Measurements from ENCODE around the gene JAK3. TPM values are rescaled to one million over a fixed set of nuclear protein-coding genes. Genes with fewer than 3 reads are reported as not detected.

Gene JAK3
- total RNA-seq, 4 donors from 2014 or later, result 1.9 to 18.0 (median 8.3) TPM

- TF ChIP-seq EP300 (IDR thresholded peaks at IDR 0.05), result no peak
- TF ChIP-seq, protein P1, sequence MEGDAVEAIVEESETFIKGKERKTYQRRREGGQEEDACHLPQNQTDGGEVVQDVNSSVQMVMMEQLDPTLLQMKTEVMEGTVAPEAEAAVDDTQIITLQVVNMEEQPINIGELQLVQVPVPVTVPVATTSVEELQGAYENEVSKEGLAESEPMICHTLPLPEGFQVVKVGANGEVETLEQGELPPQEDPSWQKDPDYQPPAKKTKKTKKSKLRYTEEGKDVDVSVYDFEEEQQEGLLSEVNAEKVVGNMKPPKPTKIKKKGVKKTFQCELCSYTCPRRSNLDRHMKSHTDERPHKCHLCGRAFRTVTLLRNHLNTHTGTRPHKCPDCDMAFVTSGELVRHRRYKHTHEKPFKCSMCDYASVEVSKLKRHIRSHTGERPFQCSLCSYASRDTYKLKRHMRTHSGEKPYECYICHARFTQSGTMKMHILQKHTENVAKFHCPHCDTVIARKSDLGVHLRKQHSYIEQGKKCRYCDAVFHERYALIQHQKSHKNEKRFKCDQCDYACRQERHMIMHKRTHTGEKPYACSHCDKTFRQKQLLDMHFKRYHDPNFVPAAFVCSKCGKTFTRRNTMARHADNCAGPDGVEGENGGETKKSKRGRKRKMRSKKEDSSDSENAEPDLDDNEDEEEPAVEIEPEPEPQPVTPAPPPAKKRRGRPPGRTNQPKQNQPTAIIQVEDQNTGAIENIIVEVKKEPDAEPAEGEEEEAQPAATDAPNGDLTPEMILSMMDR (IDR thresholded peaks at IDR 0.05), result no peak
- H3K4me1 ChIP-seq, result peaks cover 0 to 27% (median 5%) of the 10 kb centered on the region in 4 donors
- peaks cover 0 to 93% of the 10 kb centered on the region in 2 donors for H3K27me3 ChIP-seq
- DNase-seq (ENCODE audit: low spot score in 2 of 2), result no peak
- H3K27ac ChIP-seq, result no peak overlapping the region
- H3K36me3 ChIP-seq, result no peaks in the 10 kb centered on the region
- H3K4me3 ChIP-seq, result peak overlapping the region in 2 of 4 donors; percentile 5 to 11
- WGBS, 2 donors, result 9 to 11% methylated on average over 27 to 36 of the region's 63 CpGs
- H3K9me3 ChIP-seq, result no peaks in the 10 kb centered on the region
Observed at GRCh38 chr19:17873786-17874757, 26.3 kb upstream of the JAK3 start.

DNA sequence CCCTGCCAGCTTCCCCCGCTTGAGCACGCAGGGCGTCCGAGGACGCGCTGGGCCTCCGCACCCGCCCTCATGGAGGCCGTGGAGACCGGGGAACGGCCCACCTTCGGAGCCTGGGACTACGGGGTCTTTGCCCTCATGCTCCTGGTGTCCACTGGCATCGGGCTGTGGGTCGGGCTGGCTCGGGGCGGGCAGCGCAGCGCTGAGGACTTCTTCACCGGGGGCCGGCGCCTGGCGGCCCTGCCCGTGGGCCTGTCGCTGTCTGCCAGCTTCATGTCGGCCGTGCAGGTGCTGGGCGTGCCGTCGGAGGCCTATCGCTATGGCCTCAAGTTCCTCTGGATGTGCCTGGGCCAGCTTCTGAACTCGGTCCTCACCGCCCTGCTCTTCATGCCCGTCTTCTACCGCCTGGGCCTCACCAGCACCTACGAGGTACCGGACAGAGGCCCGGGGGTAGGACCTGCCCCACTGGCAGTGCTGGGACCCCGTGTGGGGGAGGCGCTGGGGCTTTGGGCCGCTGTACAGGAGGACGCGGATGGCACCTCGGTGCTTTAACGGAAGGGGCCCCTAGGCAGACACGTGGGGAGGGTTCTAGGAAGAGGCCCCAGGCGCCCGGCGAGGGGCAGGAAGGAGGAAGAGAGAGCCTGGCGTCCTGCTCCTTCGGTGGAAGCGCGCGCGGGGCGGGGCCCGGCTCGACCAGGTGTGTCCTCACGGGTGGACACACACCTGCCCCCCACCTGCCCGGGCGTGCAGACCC lies 24.6 kb upstream of the JAK3 start:
- peaks cover 0 to 77% of the 10 kb centered on the region in 2 donors for H3K27me3 ChIP-seq
- H3K9me3 ChIP-seq, result no peaks in the 10 kb centered on the region
- TF ChIP-seq, protein P1 (IDR thresholded peaks at IDR 0.05), result no peak
- no peak overlapping the region for H3K27ac ChIP-seq
- WGBS, 2 donors, result 11% methylated on average over 7 to 39 of the region's 61 CpGs
- peaks cover 0 to 27% (median 5%) of the 10 kb centered on the region in 4 donors for H3K4me1 ChIP-seq
- no peak for DNase-seq (ENCODE audit: low spot score in 2 of 2)
- H3K36me3 ChIP-seq, result no peaks in the 10 kb centered on the region
- H3K4me3 ChIP-seq, result peak overlapping the region in 1 of 4 donors; percentile 24

DNA sequence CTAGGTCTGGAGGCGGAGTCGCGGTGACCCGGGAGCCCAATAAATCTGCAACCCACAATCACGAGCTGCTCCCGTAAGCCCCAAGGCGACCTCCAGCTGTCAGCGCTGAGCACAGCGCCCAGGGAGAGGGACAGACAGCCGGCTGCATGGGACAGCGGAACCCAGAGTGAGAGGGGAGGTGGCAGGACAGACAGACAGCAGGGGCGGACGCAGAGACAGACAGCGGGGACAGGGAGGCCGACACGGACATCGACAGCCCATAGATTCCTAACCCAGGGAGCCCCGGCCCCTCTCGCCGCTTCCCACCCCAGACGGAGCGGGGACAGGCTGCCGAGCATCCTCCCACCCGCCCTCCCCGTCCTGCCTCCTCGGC lies 24.1 kb upstream of the JAK3 start, which contains the start of gene SLC5A5:
SLC5A5 (plus strand) TSS at position 68 of the 373 bp plus-strand sequence. CDS start 375 bp downstream, outside the sequence.
- 1 to 2% methylated on average over 18 to 23 of the region's 26 CpGs for WGBS, 2 donors
- no peak within 1 kb of the TSS for H3K27ac ChIP-seq
- no peaks in the 10 kb centered on the region for H3K9me3 ChIP-seq
- H3K4me3 ChIP-seq, result peak within 1 kb of the TSS in 1 of 4 donors; percentile 24
- no peaks in the 10 kb centered on the region for H3K36me3 ChIP-seq
- H3K27me3 ChIP-seq, result peaks cover 0 to 74% of the 10 kb centered on the region in 2 donors
- DNase-seq (ENCODE audit: low spot score in 2 of 2), result no peak
- TF ChIP-seq, protein P1 (IDR thresholded peaks at IDR 0.05), result no peak
- no peak for TF ChIP-seq POLR2A (IDR thresholded peaks at IDR 0.05)
- TF ChIP-seq EP300 (IDR thresholded peaks at IDR 0.05), result no peak
- peaks cover 0 to 27% (median 5%) of the 10 kb centered on the region in 4 donors for H3K4me1 ChIP-seq

- Histone ChIP-seq H3K27me3 (peaks cover 0 to 68% of the 10 kb centered on the region in 2 donors), H3K27ac (no peak overlapping the region), H3K36me3 (peaks cover 0 to 4% (median 0%) of the 10 kb centered on the region in 3 donors), H3K4me1 (peaks cover 0 to 27% (median 5%) of the 10 kb centered on the region in 4 donors), H3K4me3 (no peak overlapping the region), H3K9me3 (no peaks in the 10 kb centered on the region)
- no peak for DNase-seq (ENCODE audit: low spot score in 2 of 2)
- TF ChIP-seq EP300 (IDR thresholded peaks at IDR 0.05), result no peak
- TF ChIP-seq, protein P1 (IDR thresholded peaks at IDR 0.05), result no peak
- 66 to 69% methylated on average over 8 to 10 of the region's 10 CpGs for WGBS, 2 donors
Observed at GRCh38 chr19:17871032-17871877, 23.5 kb upstream of the JAK3 start.

Measured in tibial nerve (tissue), 4 donors.